ENCODE measurements around the gene TMEM131L. TPM values are rescaled to one million over a fixed set of nuclear protein-coding genes. Genes with fewer than 3 reads are reported as not detected.
"Not testable (repeated sequence)": the region's sequence is repeated elsewhere in the genome, so short reads cannot be mapped to it uniquely, and the experiment has no call there.

TMEM131L gene
- total RNA-seq, 2 donors from 2014 or later: 22.2 to 25.6 TPM

GRCh38 chr4:153466949-153467896, 1.1 kb downstream of the TMEM131L start:
- ATAC-seq (ENCODE audit: insufficient number of reproducible peaks, low FRiP score, low read depth): no peak
- Histone ChIP-seq H3K9me3 (no peaks in the 10 kb centered on the region), H3K36me3 (no peaks in the 10 kb centered on the region), H3K27ac (peak overlapping the region; percentile 63 to 67), H3K27me3 (replicated peaks; ENCODE audit: insufficient read depth) (no peaks in the 10 kb centered on the region), H3K4me1 (ENCODE audit: control insufficient read depth in 1 of 2, low read depth in 2 of 2) (peaks cover 21 to 54% of the 10 kb centered on the region in 2 donors), H3K4me3 (peak overlapping the region; percentile 96)
- DNase-seq (ENCODE audit: low spot score): no peak
- TF ChIP-seq, protein P1, sequence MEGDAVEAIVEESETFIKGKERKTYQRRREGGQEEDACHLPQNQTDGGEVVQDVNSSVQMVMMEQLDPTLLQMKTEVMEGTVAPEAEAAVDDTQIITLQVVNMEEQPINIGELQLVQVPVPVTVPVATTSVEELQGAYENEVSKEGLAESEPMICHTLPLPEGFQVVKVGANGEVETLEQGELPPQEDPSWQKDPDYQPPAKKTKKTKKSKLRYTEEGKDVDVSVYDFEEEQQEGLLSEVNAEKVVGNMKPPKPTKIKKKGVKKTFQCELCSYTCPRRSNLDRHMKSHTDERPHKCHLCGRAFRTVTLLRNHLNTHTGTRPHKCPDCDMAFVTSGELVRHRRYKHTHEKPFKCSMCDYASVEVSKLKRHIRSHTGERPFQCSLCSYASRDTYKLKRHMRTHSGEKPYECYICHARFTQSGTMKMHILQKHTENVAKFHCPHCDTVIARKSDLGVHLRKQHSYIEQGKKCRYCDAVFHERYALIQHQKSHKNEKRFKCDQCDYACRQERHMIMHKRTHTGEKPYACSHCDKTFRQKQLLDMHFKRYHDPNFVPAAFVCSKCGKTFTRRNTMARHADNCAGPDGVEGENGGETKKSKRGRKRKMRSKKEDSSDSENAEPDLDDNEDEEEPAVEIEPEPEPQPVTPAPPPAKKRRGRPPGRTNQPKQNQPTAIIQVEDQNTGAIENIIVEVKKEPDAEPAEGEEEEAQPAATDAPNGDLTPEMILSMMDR (IDR thresholded peaks at IDR 0.05): no peak

DNA sequence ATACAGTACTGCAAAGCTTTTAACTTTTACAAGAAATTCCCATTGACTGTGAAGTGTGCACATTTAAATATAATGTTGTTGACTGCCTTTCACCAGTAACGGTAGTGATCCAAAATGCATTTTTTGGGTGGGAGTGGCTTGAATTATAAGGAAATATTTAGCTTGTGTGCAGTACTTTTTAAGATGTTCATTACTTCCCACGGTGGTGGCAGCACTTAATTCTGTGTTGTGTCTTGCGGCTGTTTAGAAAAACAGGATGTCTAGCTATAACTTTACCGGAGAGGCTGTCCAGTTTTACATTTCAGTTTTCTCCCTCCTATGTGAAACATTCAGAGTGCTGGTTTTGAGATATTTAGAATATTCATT, 1.7 kb downstream of the TMEM131L start:
- H3K9me3 ChIP-seq: no peaks in the 10 kb centered on the region
- H3K4me3 ChIP-seq: peak overlapping the region; percentile 96
- peak overlapping the region in 1 of 2 donors; percentile 27 for H3K27ac ChIP-seq
- no peak for DNase-seq (ENCODE audit: low spot score)
- no peaks in the 10 kb centered on the region for H3K36me3 ChIP-seq
- no peaks in the 10 kb centered on the region for H3K27me3 ChIP-seq (replicated peaks; ENCODE audit: insufficient read depth)
- TF ChIP-seq, protein P1 (IDR thresholded peaks at IDR 0.05): no peak
- ATAC-seq (ENCODE audit: insufficient number of reproducible peaks, low FRiP score, low read depth): no peak
- peaks cover 21 to 55% of the 10 kb centered on the region in 2 donors for H3K4me1 ChIP-seq (ENCODE audit: control insufficient read depth in 1 of 2, low read depth in 2 of 2)

DNA sequence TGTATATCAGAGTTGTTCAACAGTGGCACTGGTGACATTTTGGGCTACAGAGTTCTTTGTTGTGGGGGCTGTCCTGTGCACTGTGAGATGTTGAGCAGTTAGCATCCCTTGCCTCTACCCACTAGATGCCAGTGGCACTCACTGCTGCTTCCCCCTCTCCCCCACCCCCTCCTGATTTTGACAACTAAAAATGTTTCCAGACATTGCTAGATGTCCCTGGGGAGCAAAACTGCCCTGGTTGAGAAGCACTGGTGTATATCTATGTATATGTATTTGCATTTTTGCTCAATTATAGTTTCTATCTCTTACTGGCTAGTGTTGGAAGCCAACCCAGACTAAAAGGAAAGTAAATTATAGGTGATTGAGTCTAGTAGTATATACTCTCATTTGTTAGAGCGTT, 2.4 kb downstream of the TMEM131L start:
- TF ChIP-seq, protein P1 (IDR thresholded peaks at IDR 0.05): no peak
- H3K36me3 ChIP-seq: no peaks in the 10 kb centered on the region
- H3K27me3 ChIP-seq (replicated peaks; ENCODE audit: insufficient read depth): no peaks in the 10 kb centered on the region
- no peak for DNase-seq (ENCODE audit: low spot score)
- no peak for ATAC-seq (ENCODE audit: insufficient number of reproducible peaks, low FRiP score, low read depth)
- no peaks in the 10 kb centered on the region for H3K9me3 ChIP-seq
- H3K27ac ChIP-seq: no peak overlapping the region
- peak overlapping the region; percentile 96 for H3K4me3 ChIP-seq
- H3K4me1 ChIP-seq (ENCODE audit: control insufficient read depth in 1 of 2, low read depth in 2 of 2): peaks cover 21 to 55% of the 10 kb centered on the region in 2 donors

- Histone ChIP-seq H3K27ac (no peak overlapping the region), H3K4me3 (peak overlapping the region; percentile 96), H3K36me3 (peaks cover 1% of the 10 kb centered on the region), H3K27me3 (replicated peaks; ENCODE audit: insufficient read depth) (no peaks in the 10 kb centered on the region), H3K9me3 (no peaks in the 10 kb centered on the region), H3K4me1 (ENCODE audit: control insufficient read depth in 1 of 2, low read depth in 2 of 2) (peaks cover 21 to 55% of the 10 kb centered on the region in 2 donors)
- TF ChIP-seq, protein P1 (IDR thresholded peaks at IDR 0.05): no peak
- DNase-seq (ENCODE audit: low spot score): no peak
- ATAC-seq (ENCODE audit: insufficient number of reproducible peaks, low FRiP score, low read depth): no peak
Measured at GRCh38 chr4:153469031-153469430, 2.9 kb downstream of the TMEM131L start.

DNA sequence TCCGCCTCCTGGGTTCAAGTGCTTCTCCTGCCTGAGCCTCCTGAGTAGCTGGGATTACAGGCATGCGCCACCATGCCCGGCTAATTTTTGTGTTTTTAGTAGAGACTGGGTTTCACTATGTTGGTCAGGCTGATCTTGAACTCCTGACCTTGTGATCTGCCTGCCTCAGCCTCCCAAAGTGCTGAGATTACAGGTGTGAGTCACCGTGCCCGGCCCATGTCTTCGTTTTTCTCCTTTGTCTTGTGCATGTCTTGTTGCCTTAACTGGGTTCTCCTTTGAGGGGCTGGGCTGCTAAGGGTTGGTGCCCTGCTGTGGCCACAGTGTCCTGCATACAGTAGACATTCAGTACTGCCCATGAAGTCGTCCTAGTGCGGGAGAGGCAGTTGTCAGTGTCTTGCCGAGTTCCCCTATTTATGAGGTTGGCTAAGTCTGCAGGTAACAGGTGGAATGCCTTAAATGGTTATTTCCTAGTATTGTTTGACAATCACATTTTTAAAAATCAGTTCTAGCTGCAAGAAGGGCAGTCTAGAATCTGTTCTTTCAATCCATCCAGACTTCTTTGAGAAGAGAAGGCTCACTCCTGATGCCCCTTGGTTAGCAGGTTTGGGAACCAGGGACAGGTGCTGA, 5.0 kb downstream of the TMEM131L start:
- H3K9me3 ChIP-seq; H3K27me3 ChIP-seq (replicated peaks; ENCODE audit: insufficient read depth); H3K27ac ChIP-seq; H3K36me3 ChIP-seq; ATAC-seq (ENCODE audit: insufficient number of reproducible peaks, low FRiP score, low read depth); DNase-seq (ENCODE audit: low spot score); H3K4me3 ChIP-seq: not testable (repeated sequence)
- H3K4me1 ChIP-seq (ENCODE audit: control insufficient read depth in 1 of 2, low read depth in 2 of 2): peaks cover 14 to 45% of the 10 kb centered on the region in 2 donors

Data from thoracic aorta (tissue), 2 donors.